ENCODE results near the gene CYP46A1.

Gene CYP46A1

GRCh38 chr14:99687284-99688209, 3.4 kb downstream of the CYP46A1 start:
- DNase-seq (ENCODE audit: low read depth in 1 of 2, low spot score in 1 of 2) = no peak

- DNase-seq (ENCODE audit: low read depth in 1 of 2, low spot score in 1 of 2) = no peak
Measured at GRCh38 chr14:99688210-99688581, 4.1 kb downstream of the CYP46A1 start.

GRCh38 chr14:99688629-99689028, 4.5 kb downstream of the CYP46A1 start:
- DNase-seq (ENCODE audit: low read depth in 1 of 2, low spot score in 1 of 2) = no peak

GRCh38 chr14:99689266-99690236, 5.5 kb downstream of the CYP46A1 start:
- no peak for DNase-seq (ENCODE audit: low read depth in 1 of 2, low spot score in 1 of 2)

- DNase-seq (ENCODE audit: low read depth in 1 of 2, low spot score in 1 of 2) = no peak
Measured at GRCh38 chr14:99690636-99691035, 6.5 kb downstream of the CYP46A1 start.

GRCh38 chr14:99691111-99691885, 7.2 kb downstream of the CYP46A1 start:
- DNase-seq (ENCODE audit: low read depth in 1 of 2, low spot score in 1 of 2) = no peak

- no peak for DNase-seq (ENCODE audit: low read depth in 1 of 2, low spot score in 1 of 2)
Measured at GRCh38 chr14:99693918-99694317, 9.8 kb downstream of the CYP46A1 start.

- DNase-seq (ENCODE audit: low read depth in 1 of 2, low spot score in 1 of 2) = no peak
Measured at GRCh38 chr14:99696929-99697328, 12.8 kb downstream of the CYP46A1 start.

GRCh38 chr14:99698236-99698635, 14.1 kb downstream of the CYP46A1 start:
- DNase-seq (ENCODE audit: low read depth in 1 of 2, low spot score in 1 of 2) = no peak

GRCh38 chr14:99698642-99699041, 14.5 kb downstream of the CYP46A1 start:
- DNase-seq (ENCODE audit: low read depth in 1 of 2, low spot score in 1 of 2) = no peak

- DNase-seq (ENCODE audit: low read depth in 1 of 2, low spot score in 1 of 2) = no peak
Measured at GRCh38 chr14:99699085-99699760, 15.1 kb downstream of the CYP46A1 start.

GRCh38 chr14:99699861-99700260, 15.8 kb downstream of the CYP46A1 start:
- no peak for DNase-seq (ENCODE audit: low read depth in 1 of 2, low spot score in 1 of 2)

GRCh38 chr14:99700379-99700778, 16.3 kb downstream of the CYP46A1 start:
- no peak for DNase-seq (ENCODE audit: low read depth in 1 of 2, low spot score in 1 of 2)

- no peak for DNase-seq (ENCODE audit: low read depth in 1 of 2, low spot score in 1 of 2)
Measured at GRCh38 chr14:99701260-99701659, 17.2 kb downstream of the CYP46A1 start.

GRCh38 chr14:99702115-99702514, 18.0 kb downstream of the CYP46A1 start:
- DNase-seq (ENCODE audit: low read depth in 1 of 2, low spot score in 1 of 2) = no peak

GRCh38 chr14:99703381-99703780, 19.3 kb downstream of the CYP46A1 start:
- no peak for DNase-seq (ENCODE audit: low read depth in 1 of 2, low spot score in 1 of 2)

GRCh38 chr14:99704037-99704436, 19.9 kb downstream of the CYP46A1 start:
- DNase-seq (ENCODE audit: low read depth in 1 of 2, low spot score in 1 of 2) = no peak

GRCh38 chr14:99706107-99706900, 22.2 kb downstream of the CYP46A1 start:
- DNase-seq (ENCODE audit: low read depth in 1 of 2, low spot score in 1 of 2) = no peak

- DNase-seq (ENCODE audit: low read depth in 1 of 2, low spot score in 1 of 2) = no peak
Measured at GRCh38 chr14:99707420-99707819, 23.3 kb downstream of the CYP46A1 start.

- no peak for DNase-seq (ENCODE audit: low read depth in 1 of 2, low spot score in 1 of 2)
Measured at GRCh38 chr14:99707921-99708320, 23.8 kb downstream of the CYP46A1 start.
